Measurements from ENCODE around the gene PDCD11.

PDCD11 gene

DNA sequence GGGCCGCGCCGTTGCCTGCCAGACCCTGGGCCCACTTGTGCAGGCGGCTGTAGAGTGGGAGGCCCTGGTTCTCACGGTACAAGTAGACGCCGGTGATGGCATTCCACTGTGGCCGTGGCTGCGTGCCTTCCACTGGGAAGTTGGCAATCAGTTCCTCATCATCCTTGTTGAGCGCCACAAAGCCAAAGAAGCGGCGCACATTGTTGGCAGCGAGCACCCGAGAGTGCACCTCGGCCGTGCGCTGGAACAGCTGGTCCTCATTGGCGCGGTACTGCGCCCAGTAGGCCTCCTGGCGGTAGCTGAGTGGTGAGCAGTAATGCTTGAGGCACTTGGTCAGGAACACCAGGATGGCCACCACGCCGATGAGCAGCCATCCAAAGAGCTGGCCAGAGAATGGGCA, 50.8 kb downstream of the PDCD11 start:
- DNase-seq (ENCODE audit: low read depth): no peak
- TF ChIP-seq, protein P1, sequence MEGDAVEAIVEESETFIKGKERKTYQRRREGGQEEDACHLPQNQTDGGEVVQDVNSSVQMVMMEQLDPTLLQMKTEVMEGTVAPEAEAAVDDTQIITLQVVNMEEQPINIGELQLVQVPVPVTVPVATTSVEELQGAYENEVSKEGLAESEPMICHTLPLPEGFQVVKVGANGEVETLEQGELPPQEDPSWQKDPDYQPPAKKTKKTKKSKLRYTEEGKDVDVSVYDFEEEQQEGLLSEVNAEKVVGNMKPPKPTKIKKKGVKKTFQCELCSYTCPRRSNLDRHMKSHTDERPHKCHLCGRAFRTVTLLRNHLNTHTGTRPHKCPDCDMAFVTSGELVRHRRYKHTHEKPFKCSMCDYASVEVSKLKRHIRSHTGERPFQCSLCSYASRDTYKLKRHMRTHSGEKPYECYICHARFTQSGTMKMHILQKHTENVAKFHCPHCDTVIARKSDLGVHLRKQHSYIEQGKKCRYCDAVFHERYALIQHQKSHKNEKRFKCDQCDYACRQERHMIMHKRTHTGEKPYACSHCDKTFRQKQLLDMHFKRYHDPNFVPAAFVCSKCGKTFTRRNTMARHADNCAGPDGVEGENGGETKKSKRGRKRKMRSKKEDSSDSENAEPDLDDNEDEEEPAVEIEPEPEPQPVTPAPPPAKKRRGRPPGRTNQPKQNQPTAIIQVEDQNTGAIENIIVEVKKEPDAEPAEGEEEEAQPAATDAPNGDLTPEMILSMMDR (IDR thresholded peaks at IDR 0.05; ENCODE audit: control insufficient read depth, insufficient read depth, low read depth, low read length, missing control alignments): no peak
- no peak overlapping the region for H3K4me3 ChIP-seq (ENCODE audit: control insufficient read depth, low read depth, low read length)

DNA sequence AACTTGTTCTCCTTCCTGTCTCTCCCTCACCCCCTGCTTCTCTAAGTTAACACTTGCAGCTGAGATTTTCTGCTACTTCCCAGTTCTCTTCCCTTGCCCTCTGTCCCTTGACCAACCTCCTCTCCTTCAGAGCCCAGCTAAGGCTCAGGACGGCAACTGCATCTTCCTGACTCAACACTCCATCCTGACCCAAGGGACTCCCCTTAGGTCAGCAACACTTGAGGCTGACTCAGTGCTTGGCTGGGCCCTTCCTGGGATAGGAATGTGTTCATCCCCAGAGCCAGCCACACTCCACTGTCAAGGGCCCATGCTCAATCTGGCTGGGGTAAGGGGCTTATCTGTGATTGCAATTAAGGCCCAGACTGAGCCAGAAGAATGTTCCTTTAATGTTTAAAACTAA, 52.3 kb downstream of the PDCD11 start:
- H3K4me3 ChIP-seq (ENCODE audit: control insufficient read depth, low read depth, low read length): no peak overlapping the region
- DNase-seq (ENCODE audit: low read depth): peak; percentile 57
- TF ChIP-seq, protein P1 (IDR thresholded peaks at IDR 0.05; ENCODE audit: control insufficient read depth, insufficient read depth, low read depth, low read length, missing control alignments): no peak

DNA sequence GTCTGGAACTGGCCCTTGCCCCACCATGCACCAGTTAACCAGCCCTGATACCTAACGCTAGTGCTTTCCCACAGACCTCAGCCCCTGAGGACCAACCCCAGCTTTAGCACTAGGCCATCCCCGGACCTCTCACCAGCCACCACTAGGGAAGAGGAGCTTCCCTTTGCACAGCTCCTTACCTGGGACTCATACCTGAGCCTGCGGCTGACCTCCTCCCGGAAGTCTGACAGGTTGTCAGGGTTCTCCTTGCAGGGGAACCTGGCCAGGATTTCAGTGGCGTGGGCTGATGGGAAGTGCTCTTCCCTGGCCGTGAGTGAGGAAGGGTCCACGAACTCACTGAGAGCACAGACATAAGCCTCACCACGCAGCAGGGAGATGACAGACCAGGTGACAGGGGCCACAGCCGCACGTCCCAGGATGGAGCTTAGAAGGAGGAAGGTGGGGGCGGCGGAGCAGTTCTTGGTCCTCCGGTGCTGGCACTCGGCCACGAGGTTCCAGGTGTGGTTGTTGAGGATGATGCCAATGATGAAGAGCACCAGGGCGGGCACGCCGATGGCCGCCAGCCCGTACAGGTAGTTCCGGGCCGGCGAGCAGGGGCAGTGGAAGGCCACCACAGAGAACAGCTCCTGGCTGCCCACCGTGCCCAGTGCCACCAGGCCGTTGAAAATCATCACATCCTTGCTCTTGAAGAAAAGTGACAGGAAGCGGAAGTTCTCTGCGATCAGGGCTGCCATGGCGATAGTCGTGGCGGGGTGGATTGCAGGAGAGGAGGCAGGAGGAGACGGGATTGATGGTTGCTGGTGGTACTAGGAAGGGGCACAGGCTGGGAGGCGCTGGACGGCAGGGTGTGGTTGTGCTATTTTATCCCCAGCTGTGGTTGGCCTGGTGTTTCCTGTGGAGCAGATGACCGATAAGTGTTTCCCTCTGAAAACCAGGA, 53.0 kb downstream of the PDCD11 start:
- TF ChIP-seq, protein P1 (IDR thresholded peaks at IDR 0.05; ENCODE audit: control insufficient read depth, insufficient read depth, low read depth, low read length, missing control alignments): no peak
- DNase-seq (ENCODE audit: low read depth): no peak
- H3K4me3 ChIP-seq (ENCODE audit: control insufficient read depth, low read depth, low read length): peak overlapping the region; percentile 8

DNA sequence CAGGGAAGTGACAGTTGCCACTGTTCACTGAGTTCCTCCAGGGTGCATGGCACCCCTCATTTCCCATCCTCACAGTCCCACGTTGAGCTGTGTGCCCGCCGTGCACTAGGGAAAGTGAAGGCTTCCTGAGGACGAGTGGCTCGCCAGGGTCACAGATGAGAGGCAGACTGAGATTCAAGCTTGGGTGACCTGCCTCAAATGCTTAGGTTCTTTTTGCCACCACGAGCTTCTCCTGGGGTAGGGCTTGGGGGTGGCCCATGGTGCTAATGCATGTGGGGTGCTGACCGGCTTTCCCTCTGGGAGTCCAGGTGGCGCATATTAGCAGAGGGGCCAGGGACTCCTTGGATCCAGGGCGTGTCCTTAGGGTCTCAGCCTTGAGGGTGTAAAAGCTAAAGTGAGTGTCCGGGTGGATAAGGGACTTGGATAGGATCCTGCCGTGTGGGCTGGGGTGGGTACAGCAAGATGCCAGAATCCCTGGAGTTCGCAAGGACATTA, 53.8 kb downstream of the PDCD11 start:
- no peak for DNase-seq (ENCODE audit: low read depth)
- H3K4me3 ChIP-seq (ENCODE audit: control insufficient read depth, low read depth, low read length): peak overlapping the region; percentile 96
- TF ChIP-seq, protein P1 (IDR thresholded peaks at IDR 0.05; ENCODE audit: control insufficient read depth, insufficient read depth, low read depth, low read length, missing control alignments): no peak

DNA sequence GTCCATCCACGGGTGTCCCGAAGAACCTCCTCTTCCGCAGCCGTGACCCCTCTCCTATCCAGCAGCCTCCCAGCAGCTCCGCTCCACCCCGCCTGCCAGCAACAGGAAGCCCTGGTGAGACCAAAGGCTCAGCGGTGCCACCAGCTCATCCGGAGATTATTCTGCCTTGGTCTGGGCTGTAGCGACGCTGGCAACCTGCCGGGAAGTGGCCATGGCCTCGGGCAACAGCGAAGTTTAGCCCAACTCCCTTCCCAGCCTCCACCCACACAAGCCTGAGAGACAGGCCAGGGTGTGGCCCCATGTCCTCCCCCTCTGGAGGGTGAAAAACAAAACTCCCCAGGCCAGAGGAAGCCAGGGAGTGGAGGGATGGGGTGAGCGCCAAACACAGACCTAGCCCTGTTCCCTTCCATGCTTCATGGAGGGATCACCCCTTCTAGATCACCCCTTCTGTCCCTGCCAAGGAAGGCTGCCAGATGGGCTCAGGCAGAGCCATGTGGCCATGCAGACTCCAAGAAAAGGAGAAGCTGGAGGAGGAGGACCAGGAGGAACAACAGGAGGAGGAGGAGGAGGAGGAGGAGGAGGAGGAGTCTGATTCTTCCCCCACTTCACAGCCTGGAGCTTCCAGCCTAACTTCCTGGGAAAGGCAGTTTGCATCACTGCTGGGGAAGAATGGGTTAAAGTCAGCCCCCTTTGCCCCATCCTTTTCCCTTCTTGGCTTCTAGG, 54.8 kb downstream of the PDCD11 start:
- no peak for DNase-seq (ENCODE audit: low read depth)
- TF ChIP-seq, protein P1 (IDR thresholded peaks at IDR 0.05; ENCODE audit: control insufficient read depth, insufficient read depth, low read depth, low read length, missing control alignments): no peak
- peak overlapping the region; percentile 96 for H3K4me3 ChIP-seq (ENCODE audit: control insufficient read depth, low read depth, low read length)

DNA sequence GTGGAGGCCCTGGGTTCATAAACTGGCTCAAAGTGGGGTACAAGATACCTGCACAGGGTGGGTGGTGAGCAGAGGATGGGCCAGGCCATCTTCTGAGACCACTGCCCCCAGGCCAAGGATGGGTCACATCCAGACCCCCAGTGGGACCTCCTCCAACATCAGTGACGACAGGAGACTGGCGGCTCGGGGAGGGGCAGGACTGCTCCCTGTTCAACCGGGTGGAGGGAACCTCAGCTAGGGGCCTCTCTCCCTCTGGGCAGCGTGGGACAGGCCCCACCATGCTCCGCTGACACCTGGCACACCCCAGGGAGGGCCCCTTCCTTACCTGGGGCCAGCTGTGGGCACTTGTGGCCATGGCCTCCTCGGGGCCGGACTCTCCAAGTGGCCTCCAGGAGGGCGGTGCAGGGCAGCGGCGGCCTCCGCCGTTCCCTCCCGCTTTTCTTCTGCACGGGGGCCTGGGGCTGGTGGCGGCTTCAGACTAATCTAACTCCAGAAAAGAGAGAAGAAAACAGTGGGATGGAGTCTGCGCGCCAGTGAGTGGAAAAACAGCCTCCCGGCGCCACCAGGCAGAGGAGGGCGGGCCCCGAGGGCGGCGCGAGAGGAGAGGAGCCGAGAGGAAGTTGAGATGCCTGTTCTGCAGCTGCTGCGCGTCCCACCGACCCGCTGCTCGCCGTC, 55.5 kb downstream of the PDCD11 start, which contains the start of gene CALHM2:
Gene CALHM2 (minus strand): TSS at position 540 of the 675 bp plus-strand sequence. CDS start 2,429 bp downstream, outside the sequence.
- peak within 1 kb of the TSS; percentile 96 for H3K4me3 ChIP-seq (ENCODE audit: control insufficient read depth, low read depth, low read length)
- TF ChIP-seq, protein P1 (IDR thresholded peaks at IDR 0.05; ENCODE audit: control insufficient read depth, insufficient read depth, low read depth, low read length, missing control alignments): no peak
- no peak for DNase-seq (ENCODE audit: low read depth)

Measured in AG09309 (cell line).